ENCODE data around the gene FAM110A. TPM values are rescaled to one million over a fixed set of nuclear protein-coding genes. Genes with fewer than 3 reads are reported as not detected.
"Not testable (repeated sequence)": the region's sequence is repeated elsewhere in the genome, so short reads cannot be mapped to it uniquely, and the experiment has no call there.

Gene FAM110A
- 10 to 100 TPM in 2 of 4 donors, 1 to 10 TPM in 2; 7.1 to 12.2 (median 9.1) TPM for polyA plus RNA-seq (ENCODE audit: insufficient read length in 4 of 4)

GRCh38 chr20:833450-834150 is at the start of gene FAM110A:
Gene FAM110A, plus strand, starts transcription at chr20:833715. Its CDS starts 11,090 bp downstream, at chr20:844805.
- DNase-seq (ENCODE audit: low read depth in 4 of 4, low spot score in 3 of 4), result peak; percentile 84 to 87 (median 86)

DNA sequence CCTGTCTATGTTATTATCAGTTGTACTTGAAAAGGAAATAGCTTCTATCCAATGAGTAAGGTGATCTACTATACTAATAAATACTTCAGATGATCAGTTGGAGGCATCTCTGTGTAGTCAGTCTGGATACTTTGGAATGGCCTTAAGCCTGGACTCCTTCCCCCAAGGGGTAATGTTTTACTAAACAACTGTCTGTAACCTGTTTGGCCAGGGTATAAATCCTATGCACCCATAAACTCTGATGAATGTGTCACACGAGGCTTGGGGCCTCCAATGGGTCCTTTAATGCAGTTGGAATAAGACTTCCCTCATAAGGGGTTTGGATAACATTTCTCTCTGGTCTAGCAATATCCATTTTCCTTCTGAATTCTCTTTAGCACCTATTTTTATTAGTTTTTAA is 45.7 kb upstream of the FAM110A start:
- peak in 1 of 4 donors; percentile 14 for DNase-seq (ENCODE audit: low read depth in 4 of 4, low spot score in 3 of 4)

- DNase-seq (ENCODE audit: low read depth in 4 of 4, low spot score in 3 of 4), result no peak
Observed at GRCh38 chr20:791056-791455, 42.5 kb upstream of the FAM110A start.

GRCh38 chr20:792248-792647 is 41.3 kb upstream of the FAM110A start:
- no peak for DNase-seq (ENCODE audit: low read depth in 4 of 4, low spot score in 3 of 4)

- no peak for DNase-seq (ENCODE audit: low read depth in 4 of 4, low spot score in 3 of 4)
Observed at GRCh38 chr20:796921-797320, 36.6 kb upstream of the FAM110A start.

DNA sequence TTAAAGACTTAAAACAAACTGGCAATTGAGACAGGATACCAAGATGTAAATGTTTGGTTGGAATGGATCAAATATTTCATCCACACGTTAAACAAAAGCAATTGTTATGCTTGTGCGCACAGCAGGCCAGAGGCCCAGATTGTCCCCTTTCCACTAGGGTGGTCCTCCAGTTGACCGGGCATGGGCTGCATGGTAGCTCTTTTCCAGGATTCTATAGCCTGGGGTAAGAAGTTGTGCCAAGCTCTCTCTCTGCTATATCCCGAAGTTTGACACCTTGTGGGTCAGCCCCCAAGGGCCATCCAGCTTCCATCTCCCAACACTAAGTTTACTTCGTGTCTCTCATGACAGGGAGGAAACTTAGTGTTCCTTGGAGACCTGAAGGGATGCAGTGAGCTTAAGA is 34.8 kb upstream of the FAM110A start:
- DNase-seq (ENCODE audit: low read depth in 4 of 4, low spot score in 3 of 4), result not testable (repeated sequence)

DNA sequence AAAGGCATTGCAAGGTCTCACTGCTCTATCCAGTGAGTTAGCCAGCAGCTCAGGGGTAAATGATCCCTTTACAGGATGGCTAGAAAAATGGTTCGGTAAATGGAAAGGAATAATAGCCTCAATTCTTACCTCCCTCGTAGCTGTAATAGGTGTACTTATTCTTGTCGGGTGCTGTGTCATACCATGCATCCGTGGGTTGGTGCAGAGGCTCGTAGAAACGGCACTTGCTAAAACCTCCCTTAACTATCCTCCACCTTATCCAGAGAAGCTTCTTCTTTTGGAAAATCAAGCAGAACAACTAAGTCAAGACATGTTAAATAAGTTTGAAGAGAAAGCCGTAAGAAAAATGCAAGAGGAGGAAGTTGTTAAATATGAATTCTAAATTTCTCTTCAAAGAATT is 33.5 kb upstream of the FAM110A start:
- not testable (repeated sequence) for DNase-seq (ENCODE audit: low read depth in 4 of 4, low spot score in 3 of 4)

- no peak for DNase-seq (ENCODE audit: low read depth in 4 of 4, low spot score in 3 of 4)
Observed at GRCh38 chr20:801678-802077, 31.8 kb upstream of the FAM110A start.

DNA sequence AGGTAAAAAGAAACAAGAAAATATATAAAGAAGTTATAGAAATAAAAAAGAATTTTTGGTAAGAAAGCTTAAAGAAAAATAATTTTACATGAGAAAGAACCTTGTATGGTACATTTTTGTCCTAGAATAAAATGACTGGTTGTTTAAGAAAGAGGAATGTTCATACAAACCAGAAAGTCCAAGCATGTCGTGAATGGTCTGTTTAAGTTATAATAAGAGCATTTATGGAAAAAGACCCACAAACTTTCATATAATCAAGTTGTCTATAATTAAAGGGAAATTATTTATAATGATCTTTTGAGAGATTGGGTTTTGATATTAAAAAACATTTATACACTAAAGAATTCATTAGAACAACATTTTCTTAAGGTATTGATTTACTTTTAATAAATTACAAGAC is 27.8 kb upstream of the FAM110A start:
- DNase-seq (ENCODE audit: low read depth in 4 of 4, low spot score in 3 of 4), result no peak

DNA sequence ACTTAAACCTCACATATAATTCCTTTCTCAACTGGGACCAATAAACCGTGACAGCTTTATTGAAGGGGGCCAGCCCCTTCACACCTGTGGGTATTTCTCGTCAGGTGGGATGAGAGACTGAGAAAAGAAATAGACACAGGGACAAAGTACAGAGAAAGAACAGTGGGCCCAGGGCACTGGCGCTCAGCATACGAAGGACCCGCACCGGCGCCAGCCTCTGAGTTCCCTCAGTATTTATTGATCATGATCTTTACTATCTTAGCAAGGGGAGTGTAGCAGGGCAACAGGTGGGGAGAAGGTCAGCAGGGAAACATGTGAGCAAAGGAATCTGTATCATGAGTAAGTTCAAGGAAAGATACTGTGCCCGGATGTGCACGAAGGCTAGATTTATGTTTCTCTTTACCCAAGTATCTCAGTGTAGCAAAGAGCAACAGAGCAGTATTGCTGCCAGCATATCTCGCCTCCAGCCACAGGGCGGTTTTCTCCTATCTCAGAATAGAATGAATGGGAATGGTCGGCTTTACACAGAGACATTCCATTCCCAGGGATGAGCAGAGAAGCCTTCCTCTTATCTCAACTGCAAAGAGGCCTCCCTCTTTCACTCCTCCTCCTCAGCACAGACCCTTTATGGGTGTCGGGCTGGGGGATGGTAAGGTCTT is 21.6 kb upstream of the FAM110A start:
- not testable (repeated sequence) for DNase-seq (ENCODE audit: low read depth in 4 of 4, low spot score in 3 of 4)

DNA sequence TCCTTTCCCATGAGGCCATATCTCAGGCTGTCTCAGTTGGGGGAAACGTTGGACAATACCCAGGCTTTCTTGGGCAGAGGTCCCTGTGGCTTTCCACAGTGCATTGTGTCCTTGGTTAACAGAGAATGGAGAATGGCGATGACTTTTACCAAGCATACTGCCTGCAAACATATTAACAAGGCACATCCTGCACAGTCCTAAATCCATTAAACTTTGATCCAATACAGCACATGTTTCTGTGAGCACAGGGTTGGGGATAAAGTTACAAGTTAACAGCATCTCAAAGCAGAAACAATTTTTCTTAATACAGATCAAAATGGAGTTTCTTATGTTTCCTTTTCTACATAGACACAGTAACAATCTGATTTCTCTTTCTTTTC is 21.1 kb upstream of the FAM110A start:
- DNase-seq (ENCODE audit: low read depth in 4 of 4, low spot score in 3 of 4), result not testable (repeated sequence)

GRCh38 chr20:813390-813789 is 20.1 kb upstream of the FAM110A start:
- no peak for DNase-seq (ENCODE audit: low read depth in 4 of 4, low spot score in 3 of 4)

- DNase-seq (ENCODE audit: low read depth in 4 of 4, low spot score in 3 of 4), result no peak
Observed at GRCh38 chr20:815226-815625, 18.3 kb upstream of the FAM110A start.

DNA sequence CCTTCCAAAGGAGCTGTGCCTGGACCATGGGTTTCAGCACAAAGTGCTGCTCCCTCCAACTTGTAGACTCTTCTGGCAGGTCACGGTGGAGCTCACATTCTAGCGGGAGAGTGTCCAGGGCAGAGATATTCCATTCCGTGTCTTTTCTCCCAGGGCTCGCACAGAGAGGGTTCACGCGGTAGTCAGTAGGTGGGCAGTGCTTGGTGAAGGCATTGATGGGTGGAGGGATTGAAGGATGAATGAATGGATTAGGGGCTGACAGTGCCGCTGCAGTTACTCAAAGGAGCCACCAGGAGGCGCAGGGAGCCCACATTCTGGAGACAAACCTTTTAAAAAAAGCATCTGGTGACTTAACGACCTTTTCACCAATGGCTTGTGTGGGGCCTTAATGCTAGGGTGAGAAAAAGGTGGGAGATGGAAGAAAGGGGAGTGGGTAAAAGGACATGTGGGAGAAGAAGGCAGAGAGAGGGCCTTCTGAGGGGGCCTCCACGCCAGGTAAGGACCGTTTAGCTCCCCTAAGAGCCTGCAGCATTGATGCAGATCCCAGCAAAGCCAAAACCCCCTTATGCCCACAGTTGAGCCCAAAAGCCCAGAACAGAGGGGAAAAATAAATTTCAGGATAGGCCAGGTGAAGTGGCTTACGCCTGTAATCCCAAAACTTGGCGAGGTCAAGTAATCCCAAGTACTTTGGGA is 17.5 kb upstream of the FAM110A start:
- DNase-seq (ENCODE audit: low read depth in 4 of 4, low spot score in 3 of 4), result peak in 3 of 4 donors; percentile 10 to 39 (median 36)

GRCh38 chr20:818001-818664 is 15.4 kb upstream of the FAM110A start:
- no peak for DNase-seq (ENCODE audit: low read depth in 4 of 4, low spot score in 3 of 4)

DNA sequence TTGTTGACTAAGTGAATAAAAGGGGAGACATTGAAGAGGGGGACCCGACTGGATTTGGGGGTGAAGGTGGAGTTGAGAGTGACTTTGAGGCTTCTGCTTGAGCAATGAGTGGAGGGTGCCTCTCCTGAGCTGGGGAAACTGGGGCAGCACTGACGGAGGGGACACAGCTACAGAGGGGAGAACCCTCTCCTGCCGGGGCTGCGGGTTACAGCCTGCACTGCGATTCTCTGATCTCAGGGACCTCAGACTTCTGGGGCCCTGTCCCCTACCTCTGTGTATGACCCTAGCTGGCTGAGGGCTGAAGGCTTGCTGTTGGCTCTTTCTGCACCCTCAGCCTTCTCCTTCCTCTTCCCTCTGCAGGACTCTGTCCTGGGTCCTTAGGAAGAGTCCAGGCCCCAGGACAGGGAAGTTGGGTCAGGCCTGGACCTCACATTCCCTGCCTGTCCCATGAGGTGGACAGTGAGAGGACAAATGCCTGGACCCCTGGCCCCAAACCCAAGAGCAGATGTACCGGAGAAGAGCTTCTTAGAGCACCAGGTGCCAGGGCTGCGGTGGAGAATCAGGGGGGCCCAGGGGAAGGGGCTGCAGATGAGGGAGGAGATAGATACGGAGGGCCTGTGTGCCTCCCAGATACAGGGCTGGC is 13.7 kb upstream of the FAM110A start:
- DNase-seq (ENCODE audit: low read depth in 4 of 4, low spot score in 3 of 4), result no peak

DNA sequence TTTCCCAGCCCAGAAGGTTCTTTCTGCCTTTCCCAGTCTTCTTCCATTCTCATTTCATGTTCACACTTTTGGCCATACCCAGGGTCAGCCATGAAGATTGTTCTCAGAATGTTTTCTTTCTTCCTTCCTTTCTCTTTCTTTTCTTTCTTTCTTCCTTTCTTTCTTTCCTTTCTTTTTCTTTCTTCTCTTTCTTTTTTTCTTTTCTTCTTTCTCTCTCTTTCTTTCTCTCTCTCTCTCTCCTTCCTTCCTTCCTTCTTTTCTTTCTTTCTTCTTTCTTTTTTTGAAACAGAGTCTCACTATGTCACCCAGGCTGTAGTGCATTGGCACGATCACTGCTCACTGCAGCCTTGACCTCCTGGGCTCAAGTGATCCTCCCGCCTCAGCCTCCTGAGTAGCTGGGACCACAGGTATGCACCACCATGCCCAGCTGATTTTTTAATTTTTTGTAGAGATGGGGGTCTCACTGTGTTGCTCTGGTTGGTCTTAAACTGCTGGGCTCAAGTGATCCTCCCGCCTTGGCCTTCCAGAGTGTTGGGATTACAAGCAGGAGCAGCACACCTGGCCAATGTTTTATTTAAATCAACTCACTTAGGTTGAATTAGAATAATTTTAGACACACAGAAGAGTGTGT is 13.1 kb upstream of the FAM110A start:
- DNase-seq (ENCODE audit: low read depth in 4 of 4, low spot score in 3 of 4), result no peak

GRCh38 chr20:821046-821730 is 12.3 kb upstream of the FAM110A start:
- no peak for DNase-seq (ENCODE audit: low read depth in 4 of 4, low spot score in 3 of 4)

- DNase-seq (ENCODE audit: low read depth in 4 of 4, low spot score in 3 of 4), result no peak
Observed at GRCh38 chr20:821731-822065, 11.8 kb upstream of the FAM110A start.
